Measurements from ENCODE around the gene TMEM178B.
"Not testable (repeated sequence)": the region's sequence is repeated elsewhere in the genome, so short reads cannot be mapped to it uniquely, and the experiment has no call there.

The TMEM178B gene

GRCh38 chr7:141103847-141104429 lies 30.1 kb downstream of the TMEM178B start:
- TF ChIP-seq, protein P1, sequence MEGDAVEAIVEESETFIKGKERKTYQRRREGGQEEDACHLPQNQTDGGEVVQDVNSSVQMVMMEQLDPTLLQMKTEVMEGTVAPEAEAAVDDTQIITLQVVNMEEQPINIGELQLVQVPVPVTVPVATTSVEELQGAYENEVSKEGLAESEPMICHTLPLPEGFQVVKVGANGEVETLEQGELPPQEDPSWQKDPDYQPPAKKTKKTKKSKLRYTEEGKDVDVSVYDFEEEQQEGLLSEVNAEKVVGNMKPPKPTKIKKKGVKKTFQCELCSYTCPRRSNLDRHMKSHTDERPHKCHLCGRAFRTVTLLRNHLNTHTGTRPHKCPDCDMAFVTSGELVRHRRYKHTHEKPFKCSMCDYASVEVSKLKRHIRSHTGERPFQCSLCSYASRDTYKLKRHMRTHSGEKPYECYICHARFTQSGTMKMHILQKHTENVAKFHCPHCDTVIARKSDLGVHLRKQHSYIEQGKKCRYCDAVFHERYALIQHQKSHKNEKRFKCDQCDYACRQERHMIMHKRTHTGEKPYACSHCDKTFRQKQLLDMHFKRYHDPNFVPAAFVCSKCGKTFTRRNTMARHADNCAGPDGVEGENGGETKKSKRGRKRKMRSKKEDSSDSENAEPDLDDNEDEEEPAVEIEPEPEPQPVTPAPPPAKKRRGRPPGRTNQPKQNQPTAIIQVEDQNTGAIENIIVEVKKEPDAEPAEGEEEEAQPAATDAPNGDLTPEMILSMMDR (conservative IDR thresholded peaks at IDR 0.05; ENCODE audit: low read depth, low read length): no peak
- no peak overlapping the region for H3K4me3 ChIP-seq (ENCODE audit: low read length)
- DNase-seq (ENCODE audit: low read depth): no peak

GRCh38 chr7:141113131-141113530 lies 39.3 kb downstream of the TMEM178B start:
- DNase-seq (ENCODE audit: low read depth): no peak
- H3K4me3 ChIP-seq (ENCODE audit: low read length): no peak overlapping the region
- TF ChIP-seq, protein P1 (conservative IDR thresholded peaks at IDR 0.05; ENCODE audit: low read depth, low read length): no peak

GRCh38 chr7:141114029-141114664 lies 40.3 kb downstream of the TMEM178B start:
- no peak overlapping the region for H3K4me3 ChIP-seq (ENCODE audit: low read length)
- TF ChIP-seq, protein P1 (conservative IDR thresholded peaks at IDR 0.05; ENCODE audit: low read depth, low read length): no peak
- DNase-seq (ENCODE audit: low read depth): no peak

- no peak for DNase-seq (ENCODE audit: low read depth)
- H3K4me3 ChIP-seq (ENCODE audit: low read length): no peak overlapping the region
- TF ChIP-seq, protein P1 (conservative IDR thresholded peaks at IDR 0.05; ENCODE audit: low read depth, low read length): no peak
These were observed 42.1 kb downstream of the TMEM178B start for GRCh38 chr7:141115965-141116364.

DNA sequence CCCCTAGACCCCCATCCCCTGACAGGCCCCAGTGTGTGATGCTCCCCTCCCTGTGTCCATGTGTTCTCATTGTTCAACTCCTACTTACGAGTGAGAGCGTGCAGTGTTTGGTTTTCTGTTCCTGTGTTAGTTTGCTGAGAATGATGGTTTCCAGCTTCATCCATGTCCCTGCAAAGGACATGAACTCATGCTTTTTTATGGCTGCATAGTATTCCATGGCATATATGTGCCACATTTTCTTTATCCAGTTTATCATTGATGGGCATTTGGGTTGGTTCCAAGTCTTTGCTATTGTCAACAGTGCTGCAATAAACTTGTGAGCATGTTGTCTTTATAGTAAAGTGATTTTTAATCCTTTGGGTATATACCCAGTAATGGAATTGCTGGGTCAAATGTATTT lies 42.8 kb downstream of the TMEM178B start:
- DNase-seq (ENCODE audit: low read depth); H3K4me3 ChIP-seq (ENCODE audit: low read length): not testable (repeated sequence)

- TF ChIP-seq, protein P1 (conservative IDR thresholded peaks at IDR 0.05; ENCODE audit: low read depth, low read length): no peak
- no peak overlapping the region for H3K4me3 ChIP-seq (ENCODE audit: low read length)
- DNase-seq (ENCODE audit: low read depth): no peak
These were observed 44.9 kb downstream of the TMEM178B start for GRCh38 chr7:141118767-141119166.

DNA sequence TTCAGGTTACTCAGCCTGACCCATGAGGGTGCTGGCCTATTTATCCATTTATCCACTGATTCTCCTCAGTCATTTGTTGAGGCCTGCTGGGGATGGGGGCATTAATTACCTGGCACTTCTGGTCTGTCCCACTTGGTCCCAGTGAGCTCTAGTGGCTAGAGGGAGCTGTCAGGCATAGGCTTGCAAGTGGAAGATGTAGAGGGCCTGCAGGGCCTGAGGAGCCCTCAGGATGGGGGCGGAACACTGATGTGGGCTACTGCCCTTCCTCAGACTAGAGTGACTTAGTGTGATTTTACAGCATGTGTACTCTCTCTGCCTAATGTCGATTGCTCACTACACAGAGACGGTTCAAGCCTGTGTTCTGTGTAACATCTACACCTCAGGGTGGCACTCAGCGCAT lies 45.3 kb downstream of the TMEM178B start:
- TF ChIP-seq, protein P1 (conservative IDR thresholded peaks at IDR 0.05; ENCODE audit: low read depth, low read length): no peak
- DNase-seq (ENCODE audit: low read depth): no peak
- no peak overlapping the region for H3K4me3 ChIP-seq (ENCODE audit: low read length)

Data from retinal pigment epithelial cell (primary cell).